HCT116 (cell line): ENCODE results near the gene RFX2.

ENCODE experiments used
- CEBPB ChIP-seq: IDR thresholded peaks from 2 replicates; pipeline ENCODE4 v1.6.1; 2012; ENCODE audit warnings: low read depth
- CTCF ChIP-seq, 3 experiments: fragments of 200-600 bp in 1 of 3; sonication (generic) in 1 of 3; IDR thresholded peaks in 2 of 3; conservative IDR thresholded peaks in 1 of 3; 2 replicates each; pipeline ENCODE4 v1.5.1; 2012 to 2017; ENCODE audit warnings: low read depth in 2 of 3, low read length in 2 of 3, antibody characterized with exemption in 1 of 3, borderline replicate concordance in 1 of 3, control low read depth in 1 of 3, mild to moderate bottlenecking in 1 of 3, mixed read lengths in 1 of 3, mixed run types in 1 of 3, moderate library complexity in 1 of 3; ENCODE audit not compliant: insufficient read depth in 1 of 3
- EZH2 ChIP-seq: fragments of 200-600 bp; sonication (generic); IDR thresholded peaks from 2 replicates; pipeline ENCODE4 v1.6.1; 2017; ENCODE audit warnings: antibody characterized with exemption, mixed run types
- EZH2phosphoT487 ChIP-seq: fragments of 200-600 bp; IDR thresholded peaks from 2 replicates; pipeline ENCODE4 v1.6.1; 2018; ENCODE audit warnings: antibody characterized with exemption, borderline replicate concordance
- JUND ChIP-seq: IDR thresholded peaks from 2 replicates; pipeline ENCODE4 v1.6.1; 2012
- POLR2A ChIP-seq: IDR thresholded peaks from 2 replicates; pipeline ENCODE4 v1.7.0; 2011; ENCODE audit warnings: borderline replicate concordance; ENCODE audit not compliant: insufficient read depth, insufficient read length; ENCODE audit errors: extremely low read depth
- RAD21 ChIP-seq: IDR thresholded peaks from 2 replicates; pipeline ENCODE4 v1.6.1; 2012; ENCODE audit warnings: low read depth, mild to moderate bottlenecking
- REST ChIP-seq: IDR thresholded peaks from 2 replicates; pipeline ENCODE4 v1.6.1; 2012; ENCODE audit warnings: low read depth
- SP1 ChIP-seq: IDR thresholded peaks from 2 replicates; pipeline ENCODE4 v1.6.1; 2012; ENCODE audit warnings: low read depth
- YY1 ChIP-seq: IDR thresholded peaks from 2 replicates; pipeline ENCODE4 v1.6.1; 2011; ENCODE audit warnings: low read length, low read depth, moderate library complexity, mild to moderate bottlenecking; ENCODE audit not compliant: insufficient replicate concordance; ENCODE audit errors: extremely low read depth
- ZFX ChIP-seq: fragments of 450-650 bp; IDR thresholded peaks from 2 replicates; pipeline ENCODE4 v1.6.1; 2017
- ZNF274 ChIP-seq: fragments of 200-500 bp; sonication (Bioruptor generic); IDR thresholded peaks from 2 replicates; pipeline ENCODE4 v1.6.1; 2014; ENCODE audit warnings: mild to moderate bottlenecking, low read depth, low read length, inconsistent platforms

- TF ChIP-seq POLR2A (no peak), CTCF (IDR thresholded peaks at IDR 0.05 in 2 of 3, conservative IDR thresholded peaks at IDR 0.05 in 1 of 3; ENCODE audit: borderline replicate concordance in 1 of 3, insufficient read depth in 1 of 3, low read depth in 2 of 3, low read length in 2 of 3) (no peak), SP1 (no peak), ZNF274 (no peak), EZH2 (no peak), RAD21 (no peak), EZH2phosphoT487 (no peak), CEBPB (no peak), JUND (no peak), YY1 (no peak), ZFX (no peak), REST (no peak)
Observed at GRCh38 chr19:6116749-6117430, 6.6 kb upstream of the RFX2 start.
